8988T (cell line): ENCODE data around the gene RSU1.
"Not testable (repeated sequence)": the region's sequence is repeated elsewhere in the genome, so short reads cannot be mapped to it uniquely, and the experiment has no call there.

Source experiments
- DNase-seq: peaks from one replicate; pipeline ENCODE4 v3.0.0; 2011

Gene RSU1

DNA sequence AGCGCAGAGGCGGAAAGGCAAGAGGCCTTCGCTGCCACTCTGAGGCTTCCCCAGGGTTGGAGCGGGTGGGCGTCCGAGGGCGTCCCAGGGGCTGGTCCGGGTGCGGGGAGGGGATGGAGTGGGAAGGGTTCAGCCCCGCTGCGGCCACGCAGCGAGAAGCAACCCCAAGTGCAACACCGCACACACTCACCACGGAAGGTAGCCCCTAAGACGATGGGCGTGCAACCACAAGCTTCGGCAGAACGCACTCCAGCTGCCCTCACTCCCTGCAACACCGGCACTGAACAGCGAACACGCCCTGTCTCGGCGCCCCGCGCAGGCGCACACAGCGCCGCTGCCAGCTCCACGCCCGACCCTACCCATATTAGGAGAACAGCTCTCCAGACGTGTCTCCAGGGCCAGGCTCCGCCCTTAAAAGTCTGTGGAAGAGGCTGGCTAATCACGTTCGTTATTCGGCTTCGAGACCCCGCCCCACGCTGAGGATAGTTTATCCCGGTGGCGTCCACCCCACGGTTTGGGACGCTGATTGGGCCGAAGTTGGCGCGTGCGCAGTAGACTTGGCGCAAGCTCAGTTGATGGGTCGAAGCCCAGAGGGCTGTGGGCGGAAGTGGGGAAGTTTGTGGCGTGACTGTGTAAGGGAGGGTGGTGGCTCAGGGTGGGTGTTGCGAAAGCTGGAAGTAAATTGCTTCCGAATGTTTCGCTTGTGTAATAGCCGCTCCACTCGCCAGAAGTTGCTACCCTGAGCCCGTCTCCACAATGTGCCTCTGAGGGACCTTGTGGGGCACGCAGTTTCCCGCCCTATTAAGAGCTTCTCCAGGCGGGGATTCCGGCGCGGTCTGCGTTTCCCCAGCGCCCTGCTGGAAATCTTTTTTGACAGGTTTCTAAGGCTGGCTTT, at the start of gene RSU1:
Gene RSU1, minus strand, starts transcription at position 300 of the 895 bp plus-strand sequence. CDS start 343 bp downstream, outside the sequence.
- DNase-seq = peak; percentile 87

DNA sequence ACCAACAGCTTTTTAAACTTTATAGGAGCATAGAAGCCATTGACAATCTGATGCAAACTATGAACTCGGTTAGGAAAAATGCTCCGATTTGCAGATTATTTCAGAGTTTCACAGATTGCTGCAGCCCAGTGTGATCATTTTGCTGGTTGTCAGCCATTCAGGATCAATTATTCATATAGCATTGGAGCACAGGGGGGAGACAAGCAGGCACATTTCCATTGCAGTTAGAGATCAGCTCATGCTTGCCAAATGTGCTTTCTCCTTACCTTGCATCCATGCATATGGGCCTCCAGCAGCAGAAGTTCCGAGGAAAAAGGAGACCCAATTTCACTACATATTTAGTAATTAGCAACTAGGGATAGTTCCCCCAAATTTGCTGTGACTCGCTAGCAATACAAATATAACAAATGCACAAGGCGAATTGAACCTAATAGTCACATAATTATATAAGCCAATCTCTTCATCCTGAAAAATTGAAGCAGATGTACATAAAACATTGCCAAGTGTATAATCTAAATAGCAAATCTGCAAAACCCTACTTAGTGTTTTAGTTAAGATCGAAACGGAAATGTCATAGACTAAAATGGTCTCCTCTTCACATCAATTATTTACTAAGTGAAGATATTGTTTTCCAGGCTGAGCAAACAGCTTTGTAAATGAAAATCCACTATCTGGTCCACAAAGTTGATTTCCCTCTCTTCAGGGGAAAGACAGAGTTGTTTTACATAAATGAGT, 49.5 kb upstream of the RSU1 start:
- no peak for DNase-seq

DNA sequence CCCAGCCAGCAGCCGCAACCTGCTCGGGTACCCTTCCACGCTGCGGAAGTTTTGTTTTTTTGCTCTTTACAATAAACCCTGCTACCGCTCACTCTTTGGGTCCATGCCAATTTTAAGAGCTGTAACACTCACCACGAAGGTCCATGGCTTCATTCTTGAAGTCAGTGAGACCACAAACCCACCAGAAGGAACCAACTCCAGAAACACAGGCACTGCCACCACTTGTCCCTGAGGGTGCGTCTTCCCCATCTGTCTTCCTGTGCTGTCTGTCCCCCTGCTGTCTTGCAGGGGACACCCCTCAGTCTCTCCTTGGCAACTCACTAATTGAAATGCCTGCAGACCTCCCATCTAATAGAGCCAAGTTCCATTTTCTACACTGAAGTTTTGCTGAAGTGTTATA, 48.5 kb upstream of the RSU1 start:
- DNase-seq = no peak

DNA sequence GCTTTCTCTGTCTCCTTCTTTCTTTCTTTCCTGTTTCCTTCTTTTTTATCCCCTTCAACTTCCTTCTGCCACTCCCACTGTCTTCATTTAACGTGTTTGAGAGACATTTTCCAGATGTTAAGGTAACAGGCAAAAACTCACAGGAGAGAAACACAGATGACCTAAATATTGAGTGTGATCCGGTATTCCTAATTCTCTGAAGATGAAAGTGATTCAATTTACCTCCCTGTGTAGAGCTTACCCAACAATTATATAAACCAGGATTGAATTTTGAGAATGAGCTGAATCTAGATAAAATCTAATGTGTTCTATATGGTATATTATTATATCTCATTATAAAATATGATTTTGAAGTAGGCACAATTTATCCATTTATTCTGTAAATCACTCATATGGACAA, 46.5 kb upstream of the RSU1 start:
- DNase-seq = no peak

DNA sequence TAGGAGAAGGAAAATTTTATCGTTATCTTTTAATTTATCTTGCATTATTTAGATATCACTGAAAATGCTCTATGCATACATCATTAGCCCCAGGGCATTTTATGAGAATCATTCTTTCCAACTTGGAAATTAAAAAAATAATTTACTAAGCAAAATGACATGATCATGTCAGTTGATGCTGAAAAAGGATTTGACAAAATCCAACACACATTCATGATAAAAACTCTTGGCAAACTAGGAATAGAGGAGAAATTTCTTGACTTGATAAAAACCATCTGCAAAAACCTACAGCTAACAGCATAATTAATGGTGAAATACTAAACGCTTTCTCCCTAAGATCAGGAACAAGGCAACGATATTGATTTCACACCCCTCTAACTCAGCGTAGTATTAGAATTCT, 40.2 kb upstream of the RSU1 start:
- no peak for DNase-seq

DNA sequence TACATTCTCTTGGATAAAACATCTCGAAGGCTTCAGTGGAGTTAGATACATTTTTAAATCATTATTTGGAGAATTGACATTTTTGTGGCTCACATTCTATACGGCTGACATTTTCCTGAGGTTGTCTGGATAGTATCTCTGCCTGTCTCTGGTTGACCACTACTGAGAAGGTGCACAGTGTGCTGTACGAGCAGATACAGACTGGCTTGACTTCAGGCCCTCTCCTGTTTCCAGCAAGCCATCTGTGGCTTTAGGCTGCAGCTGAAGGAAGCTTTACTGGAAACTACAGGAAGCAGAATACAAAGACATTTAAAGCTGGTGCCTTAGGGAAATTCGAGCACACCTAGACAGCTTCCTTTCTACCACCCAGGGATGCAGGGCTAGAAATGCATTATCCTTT, 39.3 kb upstream of the RSU1 start:
- DNase-seq = no peak

DNA sequence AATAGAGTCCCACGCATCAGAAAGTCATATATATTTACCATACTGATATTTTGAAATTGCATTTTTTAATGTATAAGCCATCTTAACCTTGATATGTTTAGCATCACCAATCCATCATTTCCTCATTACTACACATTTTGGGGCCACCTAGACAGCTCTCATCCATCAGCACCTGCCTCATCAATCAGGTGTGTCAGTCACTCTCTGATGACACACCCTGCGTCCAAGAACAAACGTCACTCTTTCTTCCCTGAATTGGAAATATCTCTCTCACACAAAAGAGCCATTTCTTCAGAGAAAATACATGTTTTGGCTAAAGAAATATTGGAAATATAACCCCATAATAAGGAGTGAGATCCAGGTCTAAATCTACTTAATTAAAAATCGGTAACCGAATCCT, 38.9 kb upstream of the RSU1 start:
- no peak for DNase-seq

DNA sequence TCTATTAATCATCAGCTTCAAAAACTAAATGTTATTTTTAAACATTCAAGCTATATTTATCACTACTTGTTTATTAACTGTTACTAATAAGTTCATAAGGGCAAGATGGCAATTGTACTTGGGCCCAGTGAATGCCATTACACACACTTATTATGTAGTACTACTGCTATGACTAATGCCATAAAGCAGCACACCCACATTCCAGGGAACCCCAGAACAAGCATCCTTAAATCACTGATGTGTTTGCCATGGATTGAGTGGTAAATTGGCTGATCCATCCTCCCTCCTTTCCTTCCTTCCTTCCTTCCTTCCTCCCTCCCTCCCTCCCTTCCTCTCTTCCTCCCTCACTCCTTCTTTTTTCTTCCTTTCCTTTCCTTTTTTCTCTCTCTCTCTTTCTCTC, 37.4 kb upstream of the RSU1 start:
- DNase-seq = no peak

DNA sequence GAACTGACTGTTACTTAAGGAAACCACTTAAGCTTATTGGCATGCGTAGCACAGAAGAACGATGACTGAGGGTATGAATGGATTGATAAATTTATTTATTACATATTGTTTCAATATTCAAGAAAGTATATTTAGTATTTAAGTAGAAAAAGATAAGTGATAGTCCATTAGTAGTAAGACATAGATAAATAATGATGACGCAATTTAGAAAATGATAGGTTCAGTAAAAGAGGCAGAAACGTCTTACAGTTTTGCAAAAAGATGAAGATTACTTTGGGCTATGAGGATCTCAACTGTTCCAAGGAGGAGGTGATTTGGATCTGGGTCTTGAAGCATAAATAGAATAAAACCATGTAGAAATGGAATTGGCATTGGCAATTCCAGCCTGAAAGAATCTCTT, 36.6 kb upstream of the RSU1 start:
- no peak for DNase-seq

DNA sequence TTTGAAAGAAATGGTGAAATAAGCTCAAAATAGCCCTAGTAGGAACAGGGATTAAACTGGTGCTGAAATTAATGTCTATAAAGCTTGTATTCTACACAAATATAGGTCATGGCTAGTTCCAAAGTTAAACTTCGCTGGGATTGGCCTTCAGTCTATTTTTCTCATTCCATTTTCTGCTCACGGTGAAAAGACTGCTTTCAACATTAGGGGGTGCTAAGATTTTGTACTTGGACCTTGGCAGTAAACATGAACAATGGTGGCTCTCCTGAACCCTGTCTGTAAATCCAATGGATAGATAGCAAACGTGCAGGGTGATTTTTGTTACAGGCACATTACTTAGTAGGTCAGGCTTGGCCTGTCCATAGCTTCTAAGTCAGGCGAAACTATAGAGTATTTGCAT, 36.0 kb upstream of the RSU1 start:
- DNase-seq = no peak

DNA sequence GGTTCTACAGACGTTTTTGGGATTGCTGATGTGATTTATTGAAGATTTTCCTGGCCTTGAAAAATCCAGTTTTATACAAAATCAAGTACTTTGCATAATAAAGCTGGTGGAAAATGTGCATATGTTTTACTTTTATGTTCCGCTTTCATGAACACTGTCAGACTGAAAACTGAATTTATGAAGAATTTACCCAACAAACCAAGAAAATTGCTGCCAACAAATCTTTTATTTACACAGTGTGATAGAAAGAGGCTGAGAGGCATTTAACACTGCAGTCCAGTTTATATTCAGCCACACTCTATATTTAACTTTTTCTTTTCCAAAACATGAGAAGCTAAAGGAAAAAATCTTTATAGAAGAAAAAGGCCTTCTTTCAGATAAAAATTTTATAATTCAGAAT, 35.4 kb upstream of the RSU1 start:
- no peak for DNase-seq

DNA sequence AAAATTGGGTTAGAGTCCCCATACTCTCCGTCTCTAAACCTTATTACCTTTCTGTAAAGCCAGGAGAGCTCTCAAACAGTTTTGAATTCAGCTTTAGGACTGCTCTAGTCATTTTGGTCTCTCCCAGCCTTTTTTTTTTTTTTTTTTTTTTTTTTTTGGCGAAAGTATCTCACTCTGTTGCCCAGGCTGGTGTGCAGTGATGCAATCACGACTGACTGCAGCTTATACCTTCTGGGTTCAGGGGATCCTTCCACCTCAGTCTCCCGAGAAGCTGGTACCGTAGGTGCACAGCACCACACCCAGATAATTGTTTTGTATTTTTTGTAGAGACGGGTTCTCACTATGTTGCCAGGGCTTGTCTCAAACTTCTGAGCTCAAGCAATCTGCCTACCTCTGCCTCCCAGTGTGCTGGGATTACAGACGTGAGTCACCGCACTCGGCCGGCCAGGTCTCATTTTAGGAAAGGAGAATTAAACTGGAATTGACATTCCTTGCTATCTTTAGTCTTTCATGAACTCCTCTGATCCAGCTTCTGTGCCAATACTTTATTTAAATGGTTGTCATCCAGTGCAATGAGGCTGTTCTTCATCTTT, 31.4 kb upstream of the RSU1 start:
- DNase-seq = no peak

DNA sequence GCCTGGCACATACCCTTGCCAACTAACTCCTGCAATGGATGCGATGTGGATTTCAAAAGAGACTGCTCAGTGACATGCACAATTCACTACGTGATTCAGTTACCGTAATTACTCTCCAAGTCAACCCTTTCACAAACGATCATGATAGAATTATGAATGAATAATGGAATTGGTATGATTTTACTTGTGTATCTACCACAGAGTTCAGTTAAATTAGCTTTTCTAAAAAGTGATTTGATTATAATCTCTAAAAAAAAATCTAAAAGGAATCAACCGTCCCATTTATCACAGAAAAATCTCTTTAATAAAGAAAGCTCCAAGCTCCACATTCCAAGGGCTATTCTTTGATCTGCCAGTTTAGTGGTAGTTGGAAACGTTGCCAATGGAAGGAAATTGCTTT, 30.4 kb upstream of the RSU1 start:
- no peak for DNase-seq

DNA sequence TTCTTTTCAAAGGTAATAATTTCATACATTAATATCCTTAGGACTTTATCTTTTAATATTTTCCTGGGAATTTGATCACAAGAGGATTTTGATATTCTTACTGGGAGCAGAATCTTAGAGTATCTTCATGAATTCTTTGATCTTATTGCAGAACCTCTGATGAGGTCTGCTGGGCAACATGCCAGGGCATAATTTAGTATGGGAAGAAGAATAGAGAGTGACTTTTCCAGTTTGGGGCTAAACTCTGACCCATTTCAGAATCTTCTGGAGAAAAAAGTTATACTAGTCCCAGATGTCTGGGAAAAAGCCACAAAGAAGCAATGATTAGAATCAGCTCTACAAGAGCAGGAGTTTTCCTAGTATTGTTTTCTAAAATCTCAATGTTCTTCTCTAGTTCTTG, 28.0 kb upstream of the RSU1 start:
- DNase-seq = no peak

DNA sequence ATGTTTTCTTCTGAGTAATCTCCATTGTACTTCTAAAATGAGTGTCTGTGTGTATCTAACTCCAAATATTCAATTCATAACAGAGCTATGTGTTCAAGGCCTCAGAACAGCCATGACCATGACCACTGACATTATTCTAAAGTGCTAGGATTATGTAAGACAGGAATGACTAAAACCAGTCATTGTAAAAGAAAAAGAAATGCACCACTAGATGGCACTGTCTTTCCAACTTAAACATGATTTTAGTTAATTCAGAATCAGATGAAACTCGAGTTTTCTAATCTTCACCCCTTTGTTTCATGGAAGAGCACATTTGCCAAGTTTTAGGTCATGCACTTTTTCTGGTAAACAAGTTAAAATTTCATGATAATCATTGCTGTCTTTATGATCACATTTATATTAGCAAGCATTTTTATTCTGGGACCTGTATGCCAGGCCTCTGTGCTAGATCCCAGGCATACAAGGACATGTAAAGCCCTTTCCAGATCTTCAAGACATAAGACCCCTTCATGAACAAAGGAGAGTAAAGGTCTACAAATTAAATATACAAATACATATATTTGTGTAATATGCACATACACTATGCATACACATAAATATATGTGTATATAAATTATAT, 26.1 kb upstream of the RSU1 start:
- DNase-seq = no peak

DNA sequence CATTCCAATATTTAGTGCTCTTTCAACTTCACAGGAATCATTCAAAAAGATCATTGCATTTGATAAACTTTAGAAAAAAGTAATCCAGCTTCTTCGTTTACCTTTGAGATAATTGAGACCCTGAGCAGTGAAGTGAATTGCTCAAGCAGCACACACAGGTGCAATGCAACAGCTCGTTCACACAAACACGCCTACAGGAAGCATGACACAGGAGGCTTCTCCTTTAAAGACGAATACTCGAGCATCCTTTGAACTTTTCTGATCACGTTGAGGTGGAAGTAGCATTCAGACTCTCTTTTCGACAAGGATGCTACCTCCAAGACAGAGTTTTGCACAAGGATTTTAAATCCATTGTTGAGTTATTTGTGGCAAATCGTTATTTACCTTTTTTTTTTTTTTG, 18.0 kb upstream of the RSU1 start:
- no peak for DNase-seq

DNA sequence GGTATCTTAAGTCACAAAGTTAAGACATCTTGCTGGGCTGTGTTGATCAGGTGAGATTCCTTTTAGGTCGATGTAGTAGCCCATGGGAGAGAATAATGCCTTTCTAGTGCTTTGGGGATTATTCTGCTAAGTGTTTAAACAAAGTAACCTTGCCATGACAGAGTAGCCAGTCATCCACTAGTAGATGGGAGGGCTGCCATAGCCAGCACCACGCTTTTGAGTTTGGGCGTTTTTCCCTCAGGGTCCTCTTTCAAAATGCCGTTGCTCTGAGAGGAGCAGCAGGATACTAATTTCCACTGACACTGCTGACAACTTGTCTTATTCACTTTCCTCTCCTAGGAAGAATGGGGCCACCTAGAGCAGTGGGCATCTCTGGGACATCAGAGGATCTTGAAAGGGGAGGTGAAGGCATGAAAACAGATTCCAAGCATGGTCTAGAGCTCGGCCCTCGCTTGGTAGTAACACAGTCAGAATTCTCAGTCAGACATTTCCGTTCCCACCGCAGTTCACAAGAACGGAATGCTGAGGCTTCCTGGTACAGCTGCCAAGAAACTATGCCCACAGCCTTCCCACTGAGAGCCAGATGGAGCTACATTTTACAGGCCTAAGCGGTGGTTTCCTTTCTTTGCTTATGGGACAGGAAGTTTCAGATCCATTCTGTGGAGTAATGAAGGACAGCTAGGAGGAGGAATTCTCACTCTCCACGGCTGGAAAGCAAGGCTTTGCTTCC, 15.3 kb upstream of the RSU1 start:
- no peak for DNase-seq

DNA sequence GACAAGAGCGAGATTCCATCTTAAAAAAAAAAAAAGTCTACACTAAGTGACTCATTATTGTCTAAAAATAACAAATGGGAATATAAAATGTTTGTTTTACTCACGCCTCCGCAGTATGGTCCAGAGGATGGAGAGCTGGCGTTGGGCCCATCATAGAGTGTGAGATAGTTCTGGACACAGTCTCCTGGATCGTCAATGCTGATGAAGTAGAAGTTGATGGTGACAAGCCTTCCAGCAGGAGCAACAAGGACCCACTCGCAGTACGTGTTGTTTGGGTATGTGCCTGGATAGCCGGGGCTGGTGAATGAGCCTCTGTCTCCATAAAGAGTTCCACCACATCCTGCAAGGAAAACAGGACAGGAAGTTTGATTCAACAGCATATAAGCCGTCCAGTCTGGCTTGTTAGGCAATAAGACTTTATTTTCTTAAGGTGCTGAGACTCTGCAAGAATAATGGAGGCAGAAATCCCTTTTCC, 11.5 kb upstream of the RSU1 start:
- no peak for DNase-seq

DNA sequence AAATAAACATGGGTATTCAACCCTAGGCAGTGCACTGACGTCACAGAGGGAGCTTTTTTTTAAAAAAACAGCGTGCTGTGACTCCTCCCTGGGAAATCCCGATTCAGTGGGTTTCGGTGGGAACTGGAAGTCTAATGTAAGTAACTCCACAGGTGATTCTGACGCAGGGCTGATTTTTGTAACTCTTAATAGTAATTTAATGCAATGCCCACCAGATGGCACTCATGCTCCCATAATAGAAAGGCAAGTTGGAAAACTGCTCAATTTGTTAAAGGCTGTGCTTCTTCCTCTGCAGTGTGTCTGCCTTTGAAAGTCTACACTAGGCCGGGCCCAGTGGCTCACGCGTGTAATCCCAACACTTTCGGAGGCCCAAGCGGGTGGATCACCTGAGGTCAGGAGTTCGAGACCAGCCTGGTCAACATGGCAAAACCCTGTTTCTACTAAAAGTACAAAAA, 10.9 kb upstream of the RSU1 start:
- no peak for DNase-seq

DNA sequence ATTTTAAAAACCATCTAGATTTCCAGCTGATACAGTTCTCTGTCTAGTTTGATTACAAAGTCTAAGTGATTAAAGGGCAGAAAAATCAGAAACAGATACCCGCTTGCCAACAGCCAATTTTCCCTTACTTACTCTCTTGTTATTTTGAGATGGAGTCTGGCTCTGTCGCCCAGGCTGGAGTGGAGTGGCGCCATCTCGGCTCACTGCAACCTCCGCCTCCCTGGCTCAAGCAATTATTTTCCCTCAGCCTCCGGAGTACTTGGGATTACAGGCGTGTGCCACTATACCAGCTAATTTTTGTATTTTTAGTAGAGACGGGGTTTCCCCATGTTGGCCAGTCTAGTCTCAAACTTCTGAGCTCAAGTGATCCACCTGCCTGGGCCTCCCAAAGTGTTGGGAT, 10.2 kb upstream of the RSU1 start:
- DNase-seq = not testable (repeated sequence)

DNA sequence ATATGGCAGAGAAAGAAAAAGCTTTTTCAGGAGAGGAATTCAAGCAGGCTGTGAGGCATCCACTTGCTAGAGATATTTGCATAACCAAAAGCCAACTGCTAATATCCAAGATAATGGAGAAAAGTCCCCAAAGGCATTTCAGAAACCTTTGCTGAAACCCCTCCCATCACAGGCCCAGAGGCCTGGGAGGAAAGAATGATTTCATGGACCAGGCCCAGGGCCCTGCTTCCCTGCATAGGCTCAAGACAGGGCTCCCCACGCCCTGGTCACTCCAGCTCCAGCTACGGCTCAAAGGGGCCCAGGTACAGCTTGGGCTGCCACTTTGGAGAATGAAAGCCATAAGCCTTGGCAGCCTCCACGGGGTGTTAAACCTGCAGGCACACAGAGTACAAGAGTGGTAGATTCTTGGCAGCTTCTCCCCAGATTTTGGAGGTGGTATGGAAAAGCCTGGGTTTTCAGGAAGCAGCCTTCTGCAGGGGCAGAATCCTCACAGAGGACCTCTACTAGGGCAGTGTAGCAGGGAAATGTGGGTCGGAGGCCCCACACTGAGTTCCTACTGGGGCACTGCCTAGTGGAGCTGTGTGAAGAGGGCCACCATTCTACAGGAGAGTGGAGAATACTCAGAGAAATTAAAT, 5.6 kb upstream of the RSU1 start:
- DNase-seq = no peak

DNA sequence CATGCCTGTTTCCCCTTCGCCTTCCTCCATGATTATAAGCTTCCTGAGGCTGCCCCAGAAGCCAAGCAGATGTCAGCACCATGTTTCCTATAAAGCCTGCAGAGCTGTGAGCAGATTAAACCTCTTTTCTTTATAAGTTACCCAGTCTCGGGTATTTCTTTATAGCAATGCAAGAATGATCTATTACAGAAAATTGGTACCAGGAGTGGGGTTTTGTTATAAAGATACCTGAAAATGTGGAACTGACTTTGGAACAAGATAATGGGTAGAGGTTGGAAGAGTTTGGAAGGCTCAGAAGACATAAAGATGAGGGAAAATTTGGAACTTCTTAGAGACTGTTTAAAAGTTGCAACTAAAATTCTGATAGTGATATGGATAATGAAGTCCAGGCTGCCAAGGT, 4.8 kb upstream of the RSU1 start:
- no peak for DNase-seq
